Measurements from ENCODE around the gene ATG9B.
"Not testable (repeated sequence)": the region's sequence is repeated elsewhere in the genome, so short reads cannot be mapped to it uniquely, and the experiment has no call there.

Gene ATG9B

GRCh38 chr7:151058781-151059366 lies 34.6 kb upstream of the ATG9B start:
- peak; percentile 21 for DNase-seq (ENCODE audit: low read depth)

GRCh38 chr7:151057989-151058780 lies 33.9 kb upstream of the ATG9B start:
- peak; percentile 100 for DNase-seq (ENCODE audit: low read depth)

- no peak for DNase-seq (ENCODE audit: low read depth)
These were observed 33.3 kb upstream of the ATG9B start, which contains the start of gene CDK5 for GRCh38 chr7:151057506-151057988. CDK5 (minus strand) TSS chr7:151057897; CDS start chr7:151057848, 49 bp downstream.

GRCh38 chr7:151056666-151057505 lies 32.6 kb upstream of the ATG9B start:
- DNase-seq (ENCODE audit: low read depth): no peak

- DNase-seq (ENCODE audit: low read depth): no peak
These were observed 32.0 kb upstream of the ATG9B start for GRCh38 chr7:151056283-151056665.

- no peak for DNase-seq (ENCODE audit: low read depth)
These were observed 29.5 kb upstream of the ATG9B start for GRCh38 chr7:151053751-151054150.

- DNase-seq (ENCODE audit: low read depth): no peak
These were observed 28.8 kb upstream of the ATG9B start for GRCh38 chr7:151053096-151053495.

GRCh38 chr7:151051108-151051507 lies 26.8 kb upstream of the ATG9B start:
- DNase-seq (ENCODE audit: low read depth): peak; percentile 67

- no peak for DNase-seq (ENCODE audit: low read depth)
These were observed 24.7 kb upstream of the ATG9B start for GRCh38 chr7:151048911-151049463.

- no peak for DNase-seq (ENCODE audit: low read depth)
These were observed 23.9 kb upstream of the ATG9B start, which contains the start of gene ASIC3 for GRCh38 chr7:151047976-151048815. ASIC3 (plus strand) TSS chr7:151048531; CDS start chr7:151048886, 355 bp downstream.

GRCh38 chr7:151046603-151047573 lies 22.6 kb upstream of the ATG9B start:
- peak; percentile 47 for DNase-seq (ENCODE audit: low read depth)

GRCh38 chr7:151045967-151046366 lies 21.7 kb upstream of the ATG9B start:
- DNase-seq (ENCODE audit: low read depth): no peak

GRCh38 chr7:151045262-151045661 lies 21.0 kb upstream of the ATG9B start:
- DNase-seq (ENCODE audit: low read depth): no peak

GRCh38 chr7:151043959-151044358 lies 19.7 kb upstream of the ATG9B start:
- DNase-seq (ENCODE audit: low read depth): no peak

GRCh38 chr7:151043449-151043848 lies 19.2 kb upstream of the ATG9B start:
- not testable (repeated sequence) for DNase-seq (ENCODE audit: low read depth)

- no peak for DNase-seq (ENCODE audit: low read depth)
These were observed 16.5 kb upstream of the ATG9B start for GRCh38 chr7:151040616-151041375.

GRCh38 chr7:151039850-151040548 lies 15.7 kb upstream of the ATG9B start:
- DNase-seq (ENCODE audit: low read depth): no peak

All from fibroblast of gingiva (primary cell).